Endothelial cell of umbilical vein (primary cell): ENCODE measurements around the gene CEP43. TPM values are rescaled to one million over a fixed set of nuclear protein-coding genes. Genes with fewer than 3 reads are reported as not detected.

Experiments
- BruUV-seq: library from RNA; stranded (reverse); fragments of 400-500 nt; replicated peaks from 2 replicates; lab custom pipeline; 2021; lab: Mats Ljungman, UMichigan
- CTCF ChIA-PET: fragments of 300-600, 350-600 bp; sonication (Branson Sonifier 250); formaldehyde crosslinking; loops from one replicate; lab custom pipeline; 2021; ENCODE audit warnings: antibody characterized with exemption, inconsistent platforms; lab: Charles Lee
- POLR2A ChIA-PET: fragments of 300-600, 350-600 bp; sonication (Branson Sonifier 250); formaldehyde crosslinking; loops from one replicate; lab custom pipeline; 2021; ENCODE audit warnings: antibody characterized with exemption, inconsistent platforms; lab: Charles Lee
- DNase-seq: peaks from one replicate; pipeline ENCODE4 v3.0.0-alpha.2; 2011; ENCODE audit warnings: low read depth, low spot score
- FAIRE-seq: peaks from 2 replicates; lab custom pipeline; 2011; peaks lifted over from hg19 to GRCh38; lab: Jason Lieb, UNC
- H2AFZ ChIP-seq: 2 replicates; pipeline ENCODE4 v1.6.0; 2012; ENCODE audit warnings: low read depth, low read length, control low read depth, inconsistent platforms
- H3K27ac ChIP-seq: 2 replicates; pipeline ENCODE4 v1.5.1; 2011; ENCODE audit warnings: low read depth, mild to moderate bottlenecking, control low read depth, low read length, moderate library complexity; ENCODE audit not compliant: insufficient read depth
- H3K27me3 ChIP-seq, 2 experiments: 2 replicates each; pipeline versions ENCODE4 v1.6.0 to v1.6.1; 2011; ENCODE audit warnings: low read length in 2 of 2, mixed read lengths in 1 of 2; ENCODE audit not compliant: control insufficient read depth in 2 of 2, insufficient read depth in 2 of 2
- H3K36me3 ChIP-seq, 2 experiments: 2 replicates in 1 of 2; 3 replicates in 1 of 2; pipeline ENCODE4 v1.5.1; 2011; ENCODE audit warnings: low read length in 2 of 2, mild to moderate bottlenecking in 1 of 2, moderate library complexity in 1 of 2; ENCODE audit not compliant: control insufficient read depth in 2 of 2, insufficient read depth in 2 of 2; ENCODE audit errors: extremely low read depth in 1 of 2
- H3K4me1 ChIP-seq: 3 replicates; pipeline ENCODE4 v1.5.1; 2011; ENCODE audit warnings: mild to moderate bottlenecking, low read length; ENCODE audit not compliant: control insufficient read depth, insufficient read depth; ENCODE audit errors: extremely low read depth
- H3K4me2 ChIP-seq: 2 replicates; pipeline ENCODE4 v1.6.1; 2011; ENCODE audit warnings: low read length, control low read depth, mixed read lengths; ENCODE audit not compliant: insufficient read depth
- H3K4me3 ChIP-seq, 3 experiments: fragments of 200-600 bp in 1 of 3; sonication (generic), shearing (Covaris generic) in 1 of 3; replicated peaks in 1 of 3; 2 replicates each; pipeline ENCODE4 v1.5.1; 2011 to 2016; ENCODE audit warnings: control low read depth in 3 of 3, low read length in 3 of 3, mild to moderate bottlenecking in 2 of 3, inconsistent platforms in 1 of 3, low read depth in 1 of 3, moderate library complexity in 1 of 3; ENCODE audit not compliant: insufficient read depth in 1 of 3
- H3K79me2 ChIP-seq: 2 replicates; pipeline ENCODE4 v1.6.0; 2012; ENCODE audit warnings: low read length, inconsistent platforms; ENCODE audit not compliant: control insufficient read depth, insufficient read depth
- H3K9ac ChIP-seq: replicated peaks from 2 replicates; pipeline ENCODE3; 2011; ENCODE audit warnings: low read length, control low read depth; ENCODE audit not compliant: insufficient read depth; ENCODE audit errors: extremely low read depth
- H3K9me1 ChIP-seq: replicated peaks from 3 replicates; pipeline ENCODE4 v1.6.0; 2011; ENCODE audit warnings: mild to moderate bottlenecking, low read length; ENCODE audit not compliant: control insufficient read depth, insufficient read depth; ENCODE audit errors: extremely low read depth
- H3K9me3 ChIP-seq: replicated peaks from 2 replicates; pipeline ENCODE4 v1.5.1; 2012; ENCODE audit warnings: low read length, inconsistent platforms; ENCODE audit not compliant: control insufficient read depth, insufficient read depth
- H4K20me1 ChIP-seq: replicated peaks from 2 replicates; pipeline ENCODE3; 2011; ENCODE audit warnings: mild to moderate bottlenecking, low read length; ENCODE audit not compliant: control insufficient read depth, insufficient read depth; ENCODE audit errors: extremely low read depth
- EZH2 ChIP-seq: IDR thresholded peaks from 2 replicates; pipeline ENCODE4 v1.6.1; 2012; ENCODE audit warnings: borderline replicate concordance, low read depth, mild to moderate bottlenecking, moderate library complexity, low read length, inconsistent platforms; ENCODE audit not compliant: severe bottlenecking
- FOS ChIP-seq: IDR thresholded peaks from 2 replicates; pipeline ENCODE4 v1.6.1; 2011; ENCODE audit warnings: mild to moderate bottlenecking, low read length, moderate library complexity, borderline replicate concordance; ENCODE audit not compliant: insufficient read depth
- GATA2 ChIP-seq: IDR thresholded peaks from 2 replicates; pipeline ENCODE4 v1.7.0; 2011; ENCODE audit warnings: low read depth, mild to moderate bottlenecking, moderate library complexity, mixed read lengths, low read length; ENCODE audit not compliant: insufficient read length, insufficient read depth
- JUN ChIP-seq: IDR thresholded peaks from 2 replicates; pipeline ENCODE4 v1.6.1; 2011; ENCODE audit warnings: borderline replicate concordance, low read depth; ENCODE audit not compliant: insufficient read length, insufficient read depth
- MYC ChIP-seq: IDR thresholded peaks from one replicate; pipeline ENCODE4 v1.6.1; 2011; ENCODE audit warnings: mild to moderate bottlenecking, low read depth, low read length
- POLR2A ChIP-seq: IDR thresholded peaks from 2 replicates; pipeline ENCODE4 v1.6.1; 2012; ENCODE audit warnings: low read depth, mild to moderate bottlenecking, control low read depth, low read length
- POLR2AphosphoS5 ChIP-seq: IDR thresholded peaks from 2 replicates; pipeline ENCODE4 v1.6.1; 2012; ENCODE audit warnings: low read depth, mild to moderate bottlenecking, control low read depth, low read length, moderate library complexity; ENCODE audit not compliant: insufficient read depth
- dilution Hi-C: fragments of 300-500 bp; cut with MboI; formaldehyde crosslinking; loops from one replicate; pipeline ENCODE4 v1.15.0; 2019; ENCODE audit warnings: low sequenced_read_pairs; ENCODE audit not compliant: extremely low pct_ligation_motif_present
- intact Hi-C: fragments of 100-400 bp; cut with micrococcal nuclease; formaldehyde crosslinking; loops from one replicate; pipeline ENCODE4 v1.10.0; 2022
- polyA plus RNA-seq, 4 experiments: library from polyadenylated mRNA; depleted of rRNA in 3 of 4; stranded (reverse) in 3 of 4; unstranded in 1 of 4; fragments of >200 nt; gene quantifications; 2 replicates each; pipeline versions ENCODE4 v1.2.1 to v1.2.3, GENCODE V29; 2011 to 2012; ENCODE audit warnings: missing spikeins in 1 of 4
- total RNA-seq: library from RNA; stranded (reverse); gene quantifications from 2 replicates; pipeline ENCODE4 v1.2.3, GENCODE V29; 2021
- TF ChIP-seq, protein P1 (sequence below): IDR thresholded peaks from 2 replicates; pipeline ENCODE4 v1.6.1; 2011; ENCODE audit not compliant: insufficient read depth, insufficient read length
- TF ChIP-seq, protein P2 (sequence below), 2 donors: IDR thresholded peaks; 1 replicate in 1 of 2; 2 replicates in 1 of 2; pipeline ENCODE4 v1.5.1; 2011; ENCODE audit warnings: low read length in 2 of 2, mild to moderate bottlenecking in 2 of 2, moderate library complexity in 2 of 2, control low read depth in 1 of 2, inconsistent platforms in 1 of 2, low read depth in 1 of 2; ENCODE audit not compliant: insufficient read depth in 1 of 2; ENCODE audit errors: extremely low read depth in 1 of 2

Gene CEP43
- total and polyA plus RNA-seq, 2 donors (not counting 3 experiments of a cell fraction or from before 2014, with no cell fraction given): 6.5 to 22.5 TPM

DNA sequence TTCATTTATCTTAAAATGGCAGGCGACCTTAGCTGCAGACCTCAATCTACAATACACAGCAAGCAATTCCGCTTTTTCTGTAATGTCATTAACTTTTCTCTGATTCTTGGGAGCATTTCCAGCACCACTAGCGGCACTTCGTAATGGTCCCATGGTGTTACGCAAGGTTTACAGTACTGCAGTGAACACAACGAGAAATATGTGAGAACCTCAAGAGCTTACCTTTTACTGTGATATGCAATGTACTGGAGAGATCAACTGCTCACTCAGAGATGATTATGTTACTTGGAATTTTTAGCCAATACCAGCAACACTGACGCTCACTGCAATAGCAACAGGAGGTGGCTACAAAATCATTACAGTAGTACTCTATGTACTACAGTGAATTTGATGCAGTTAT lies 2.8 kb upstream of the CEP43 start:
- POLR2A ChIA-PET: no interaction called here
- FAIRE-seq (no peak), DNase-seq (no peak)
- no peaks in the 10 kb centered on the region for H4K20me1 ChIP-seq
- intact Hi-C loops (loop anchor here (5.0 to 10.0 kb wide), 2 partner anchors 228 to 681 kb away; no protein-coding TSS in a partner anchor), dilution Hi-C loops (no loop called here)
- H3K4me2 ChIP-seq: no peak overlapping the region
- BruUV-seq: no TSS peak
- no peaks in the 10 kb centered on the region for H3K9me3 ChIP-seq
- no peak overlapping the region for H3K9ac ChIP-seq
- no peaks in the 10 kb centered on the region for H3K9me1 ChIP-seq
- TF ChIP-seq GATA2: no peak
- TF ChIP-seq POLR2AphosphoS5: no peak
- no peak for TF ChIP-seq EZH2
- no peak for TF ChIP-seq JUN
- TF ChIP-seq, protein P1, sequence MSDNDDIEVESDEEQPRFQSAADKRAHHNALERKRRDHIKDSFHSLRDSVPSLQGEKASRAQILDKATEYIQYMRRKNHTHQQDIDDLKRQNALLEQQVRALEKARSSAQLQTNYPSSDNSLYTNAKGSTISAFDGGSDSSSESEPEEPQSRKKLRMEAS: no peak
- no peak for TF ChIP-seq POLR2A
- TF ChIP-seq FOS: no peak
- no peak for TF ChIP-seq MYC
- TF ChIP-seq, protein P2, sequence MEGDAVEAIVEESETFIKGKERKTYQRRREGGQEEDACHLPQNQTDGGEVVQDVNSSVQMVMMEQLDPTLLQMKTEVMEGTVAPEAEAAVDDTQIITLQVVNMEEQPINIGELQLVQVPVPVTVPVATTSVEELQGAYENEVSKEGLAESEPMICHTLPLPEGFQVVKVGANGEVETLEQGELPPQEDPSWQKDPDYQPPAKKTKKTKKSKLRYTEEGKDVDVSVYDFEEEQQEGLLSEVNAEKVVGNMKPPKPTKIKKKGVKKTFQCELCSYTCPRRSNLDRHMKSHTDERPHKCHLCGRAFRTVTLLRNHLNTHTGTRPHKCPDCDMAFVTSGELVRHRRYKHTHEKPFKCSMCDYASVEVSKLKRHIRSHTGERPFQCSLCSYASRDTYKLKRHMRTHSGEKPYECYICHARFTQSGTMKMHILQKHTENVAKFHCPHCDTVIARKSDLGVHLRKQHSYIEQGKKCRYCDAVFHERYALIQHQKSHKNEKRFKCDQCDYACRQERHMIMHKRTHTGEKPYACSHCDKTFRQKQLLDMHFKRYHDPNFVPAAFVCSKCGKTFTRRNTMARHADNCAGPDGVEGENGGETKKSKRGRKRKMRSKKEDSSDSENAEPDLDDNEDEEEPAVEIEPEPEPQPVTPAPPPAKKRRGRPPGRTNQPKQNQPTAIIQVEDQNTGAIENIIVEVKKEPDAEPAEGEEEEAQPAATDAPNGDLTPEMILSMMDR (IDR thresholded peaks at IDR 0.05; ENCODE audit: extremely low read depth in 1 of 2, insufficient read depth in 1 of 2, low read depth in 1 of 2, low read length in 2 of 2): no peak
- peaks cover 78% of the 10 kb centered on the region for H3K79me2 ChIP-seq
- no peak overlapping the region for H2AFZ ChIP-seq
- CTCF ChIA-PET: interaction anchor here (1.0 to 1.2 kb wide), 2 partner anchors 43 to 45 kb away, joined by 3 to 4 read pairs; no protein-coding TSS in a partner anchor
- H3K27ac ChIP-seq: no peak overlapping the region
- no peaks in the 10 kb centered on the region for H3K27me3 ChIP-seq
- no peaks in the 10 kb centered on the region for H3K36me3 ChIP-seq
- peaks cover 20% of the 10 kb centered on the region for H3K4me1 ChIP-seq
- no peak overlapping the region for H3K4me3 ChIP-seq
